Measurements from ENCODE around the gene LUM.

GRCh38 chr12:91119089-91119488, 7.8 kb upstream of the LUM start:
- TF ChIP-seq RAD21 (IDR thresholded peaks at IDR 0.05; ENCODE audit: low read length) (no peak), CTCF (conservative IDR thresholded peaks at IDR 0.05; ENCODE audit: low read depth, low read length) (no peak), POLR2A (IDR thresholded peaks at IDR 0.05; ENCODE audit: low read depth, low read length) (no peak), ELK1 (IDR thresholded peaks at IDR 0.05; ENCODE audit: borderline replicate concordance, low read depth, low read length) (no peak), MAZ (IDR thresholded peaks at IDR 0.05; ENCODE audit: borderline replicate concordance, low read depth, low read length) (no peak), MXI1 (IDR thresholded peaks at IDR 0.05; ENCODE audit: borderline replicate concordance, low read depth, low read length) (no peak), BHLHE40 (IDR thresholded peaks at IDR 0.05; ENCODE audit: low read depth, low read length) (no peak), CHD1 (IDR thresholded peaks at IDR 0.05; ENCODE audit: low read depth, low read length) (no peak), CEBPB (IDR thresholded peaks at IDR 0.05; ENCODE audit: low read depth, low read length) (no peak), MAFK (IDR thresholded peaks at IDR 0.05; ENCODE audit: low read depth, low read length) (no peak), USF2 (IDR thresholded peaks at IDR 0.05; ENCODE audit: low read depth, low read length) (no peak), FOS (IDR thresholded peaks at IDR 0.05; ENCODE audit: low read depth, low read length) (no peak), RCOR1 (IDR thresholded peaks at IDR 0.05; ENCODE audit: insufficient replicate concordance, low read length) (no peak)
